Kidney epithelial cell (primary cell): ENCODE data around the gene ZNF76. TPM values are rescaled to one million over a fixed set of nuclear protein-coding genes. Genes with fewer than 3 reads are reported as not detected.

Source experiments
- DNase-seq: peaks from one replicate; pipeline ENCODE4 v3.0.0-alpha.2; 2010; ENCODE audit warnings: low read depth
- H3K27me3 ChIP-seq: 2 replicates; pipeline ENCODE4 v1.6.0; 2011; ENCODE audit warnings: low read length; ENCODE audit not compliant: control insufficient read depth, insufficient read depth
- H3K36me3 ChIP-seq: 2 replicates; pipeline ENCODE4 v1.5.1; 2011; ENCODE audit warnings: low read length; ENCODE audit not compliant: control insufficient read depth, insufficient read depth
- H3K4me3 ChIP-seq: 2 replicates; pipeline ENCODE4 v1.5.1; 2011; ENCODE audit warnings: low read depth, mild to moderate bottlenecking, control low read depth, low read length
- total RNA-seq: library from RNA; depleted of rRNA; stranded (reverse); fragments of >200 nt; gene quantifications from 2 replicates; pipeline ENCODE4 v1.2.3, GENCODE V29; 2015
- TF ChIP-seq, protein P1 (sequence below): IDR thresholded peaks from 2 replicates; pipeline ENCODE4 v1.5.1; 2011; ENCODE audit warnings: mild to moderate bottlenecking, moderate library complexity, low read length, control low read depth, inconsistent platforms; ENCODE audit not compliant: insufficient read depth, poor library complexity, severe bottlenecking

ZNF76 gene
- total RNA-seq, 1 donor from 2014 or later, result 21.2 TPM

GRCh38 chr6:35239581-35239980 lies 20.0 kb upstream of the ZNF76 start:
- no peak overlapping the region for H3K4me3 ChIP-seq
- H3K36me3 ChIP-seq, result no peaks in the 10 kb centered on the region
- H3K27me3 ChIP-seq, result no peaks in the 10 kb centered on the region
- no peak for DNase-seq
- TF ChIP-seq, protein P1, sequence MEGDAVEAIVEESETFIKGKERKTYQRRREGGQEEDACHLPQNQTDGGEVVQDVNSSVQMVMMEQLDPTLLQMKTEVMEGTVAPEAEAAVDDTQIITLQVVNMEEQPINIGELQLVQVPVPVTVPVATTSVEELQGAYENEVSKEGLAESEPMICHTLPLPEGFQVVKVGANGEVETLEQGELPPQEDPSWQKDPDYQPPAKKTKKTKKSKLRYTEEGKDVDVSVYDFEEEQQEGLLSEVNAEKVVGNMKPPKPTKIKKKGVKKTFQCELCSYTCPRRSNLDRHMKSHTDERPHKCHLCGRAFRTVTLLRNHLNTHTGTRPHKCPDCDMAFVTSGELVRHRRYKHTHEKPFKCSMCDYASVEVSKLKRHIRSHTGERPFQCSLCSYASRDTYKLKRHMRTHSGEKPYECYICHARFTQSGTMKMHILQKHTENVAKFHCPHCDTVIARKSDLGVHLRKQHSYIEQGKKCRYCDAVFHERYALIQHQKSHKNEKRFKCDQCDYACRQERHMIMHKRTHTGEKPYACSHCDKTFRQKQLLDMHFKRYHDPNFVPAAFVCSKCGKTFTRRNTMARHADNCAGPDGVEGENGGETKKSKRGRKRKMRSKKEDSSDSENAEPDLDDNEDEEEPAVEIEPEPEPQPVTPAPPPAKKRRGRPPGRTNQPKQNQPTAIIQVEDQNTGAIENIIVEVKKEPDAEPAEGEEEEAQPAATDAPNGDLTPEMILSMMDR, result no peak

- Histone ChIP-seq H3K36me3 (no peaks in the 10 kb centered on the region), H3K27me3 (no peaks in the 10 kb centered on the region), H3K4me3 (no peak overlapping the region)
- no peak for DNase-seq
- TF ChIP-seq, protein P1, result peak; percentile 96
Measured at GRCh38 chr6:35240838-35241801, 18.4 kb upstream of the ZNF76 start.

DNA sequence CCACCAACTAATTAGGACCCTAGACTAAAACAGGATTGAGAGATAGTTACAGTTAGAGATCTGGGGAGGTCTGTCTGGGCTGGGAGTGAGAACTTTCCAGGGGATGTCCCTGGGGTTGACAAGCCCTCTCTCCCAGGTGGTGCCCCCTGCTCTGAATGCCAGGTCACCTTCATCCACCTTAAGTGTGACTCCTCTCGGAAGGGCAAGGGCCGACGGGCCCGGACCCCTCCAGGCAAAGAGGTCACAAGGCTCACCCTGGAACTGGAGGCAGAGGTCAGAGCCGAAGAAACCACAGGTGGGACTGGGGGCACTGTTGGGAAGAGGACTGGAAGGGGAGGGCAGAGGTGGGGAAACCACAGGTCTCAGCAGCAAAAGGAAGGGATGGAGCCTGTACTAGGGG lies 17.0 kb upstream of the ZNF76 start:
- no peak for DNase-seq
- Histone ChIP-seq H3K4me3 (no peak overlapping the region), H3K27me3 (no peaks in the 10 kb centered on the region), H3K36me3 (no peaks in the 10 kb centered on the region)
- TF ChIP-seq, protein P1, result no peak

- H3K36me3 ChIP-seq, result no peaks in the 10 kb centered on the region
- no peak overlapping the region for H3K4me3 ChIP-seq
- TF ChIP-seq, protein P1, result no peak
- no peak for DNase-seq
- no peaks in the 10 kb centered on the region for H3K27me3 ChIP-seq
Measured at GRCh38 chr6:35242906-35243305, 16.6 kb upstream of the ZNF76 start.

DNA sequence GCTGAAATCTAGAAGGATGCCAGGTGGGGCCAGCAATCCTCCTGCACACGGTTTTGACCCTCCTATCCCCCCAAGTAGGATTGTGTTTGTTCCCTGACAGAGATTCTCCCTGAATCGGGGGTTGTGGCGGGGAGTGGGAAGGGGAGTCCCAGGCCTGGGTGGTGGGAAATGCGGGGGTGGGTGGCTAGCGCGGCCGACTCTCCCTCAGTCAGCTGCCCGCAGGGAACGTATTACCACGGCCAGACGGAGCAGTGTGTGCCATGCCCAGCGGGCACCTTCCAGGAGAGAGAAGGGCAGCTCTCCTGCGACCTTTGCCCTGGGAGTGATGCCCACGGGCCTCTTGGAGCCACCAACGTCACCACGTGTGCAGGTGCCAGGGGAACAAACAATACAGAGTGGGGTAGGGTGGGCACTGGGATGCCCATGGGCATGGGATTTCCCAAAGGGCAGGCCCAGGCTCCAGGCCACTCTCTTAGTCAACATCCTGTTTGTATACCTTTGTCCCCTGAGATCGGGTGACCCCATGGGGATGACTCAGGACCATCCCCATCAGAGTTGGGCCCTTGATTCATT lies 16.1 kb upstream of the ZNF76 start:
- TF ChIP-seq, protein P1, result no peak
- DNase-seq, result no peak
- Histone ChIP-seq H3K36me3 (no peaks in the 10 kb centered on the region), H3K27me3 (no peaks in the 10 kb centered on the region), H3K4me3 (no peak overlapping the region)
